HepG2 (cell line): ENCODE results near the gene PKMYT1. TPM values are rescaled to one million over a fixed set of nuclear protein-coding genes. Genes with fewer than 3 reads are reported as not detected.
A peak's percentile ranks its signal among the peaks of the same experiment; 100 is the strongest.

ENCODE experiments used
- EZH2 ChIP-seq: conservative IDR thresholded peaks from 2 replicates; pipeline ENCODE4 v1.6.1; 2012; ENCODE audit warnings: mild to moderate bottlenecking, low read depth, low read length, moderate library complexity
- GABPA ChIP-seq, 2 experiments: IDR thresholded peaks; 2 replicates each; pipeline ENCODE4 v1.6.1; 2011 to 2016; ENCODE audit warnings: low read depth in 2 of 2, low read length in 1 of 2, missing biosample characterization in 1 of 2, missing genetic modification characterization in 1 of 2
- MEIS1 ChIP-seq: sonication (generic); formaldehyde crosslinking; IDR thresholded peaks from 2 replicates; pipeline ENCODE4 v1.9.0; 2021; ENCODE audit warnings: mild to moderate bottlenecking, missing genetic modification reagents, moderate library complexity, borderline replicate concordance
- SALL2 ChIP-seq: sonication (generic); formaldehyde crosslinking; IDR thresholded peaks from 2 replicates; pipeline ENCODE4 v1.8.1; 2023; ENCODE audit warnings: mild to moderate bottlenecking, missing genetic modification reagents, inconsistent platforms
- YEATS2 ChIP-seq: sonication (generic); formaldehyde crosslinking; IDR thresholded peaks from 2 replicates; pipeline ENCODE4 v1.4.0; 2020; ENCODE audit warnings: missing genetic modification reagents, borderline replicate concordance
- ZFP90 ChIP-seq: sonication (generic); formaldehyde crosslinking; IDR thresholded peaks from 2 replicates; pipeline ENCODE4 v1.8.0; 2022; ENCODE audit warnings: missing genetic modification reagents, mild to moderate bottlenecking, inconsistent platforms, borderline replicate concordance
- ZNF121 ChIP-seq: sonication (generic); formaldehyde crosslinking; IDR thresholded peaks from 2 replicates; pipeline ENCODE4 v1.5.0; 2020; ENCODE audit warnings: mild to moderate bottlenecking, missing genetic modification reagents
- ZNF44 ChIP-seq: sonication (generic); formaldehyde crosslinking; IDR thresholded peaks from 2 replicates; pipeline ENCODE4 v1.5.1; 2020; ENCODE audit warnings: mild to moderate bottlenecking, missing genetic modification reagents
- ZNF446 ChIP-seq: sonication (generic); formaldehyde crosslinking; IDR thresholded peaks from 2 replicates; pipeline ENCODE4 v1.5.0; 2020; ENCODE audit warnings: mild to moderate bottlenecking, missing genetic modification reagents
- polyA plus RNA-seq, 8 experiments: library from polyadenylated mRNA; depleted of rRNA in 3 of 8; stranded (reverse) in 7 of 8; unstranded in 1 of 8; fragments of >200 nt; fragmentation: Illumina TruSeq in 4 of 8; extraction: Trizol in 4 of 8; gene quantifications; 2 replicates each; pipeline versions ENCODE4 v1.2.1 to v1.2.3, GENCODE V29; 2011 to 2016; ENCODE audit warnings: low read depth in 4 of 8, missing spikeins in 1 of 8, mixed read lengths in 1 of 8; ENCODE audit not compliant: insufficient read depth in 1 of 8
- total RNA-seq, 5 experiments: library from RNA; depleted of rRNA; stranded (reverse); fragments of >200 nt; fragmentation: Illumina TruSeq; extraction: Trizol; gene quantifications; 2 replicates each; pipeline ENCODE4 v1.2.3, GENCODE V29; 2016; ENCODE audit warnings: low read depth in 1 of 5
- TF ChIP-seq, protein P1 (sequence below): sonication (generic); formaldehyde crosslinking; conservative IDR thresholded peaks from 2 replicates; pipeline ENCODE4 v1.4.0; 2020; ENCODE audit warnings: mild to moderate bottlenecking, missing genetic modification reagents, moderate library complexity
- TF ChIP-seq, protein P2 (sequence below): sonication (generic); formaldehyde crosslinking; IDR thresholded peaks from 2 replicates; pipeline ENCODE4 v1.4.0; 2020; ENCODE audit warnings: missing genetic modification reagents

The PKMYT1 gene
- total and polyA plus RNA-seq, 2 of the 13 experiments (the other 11 are each of a cell fraction or from before 2014, with no cell fraction given), result 7.0 to 27.8 TPM

DNA sequence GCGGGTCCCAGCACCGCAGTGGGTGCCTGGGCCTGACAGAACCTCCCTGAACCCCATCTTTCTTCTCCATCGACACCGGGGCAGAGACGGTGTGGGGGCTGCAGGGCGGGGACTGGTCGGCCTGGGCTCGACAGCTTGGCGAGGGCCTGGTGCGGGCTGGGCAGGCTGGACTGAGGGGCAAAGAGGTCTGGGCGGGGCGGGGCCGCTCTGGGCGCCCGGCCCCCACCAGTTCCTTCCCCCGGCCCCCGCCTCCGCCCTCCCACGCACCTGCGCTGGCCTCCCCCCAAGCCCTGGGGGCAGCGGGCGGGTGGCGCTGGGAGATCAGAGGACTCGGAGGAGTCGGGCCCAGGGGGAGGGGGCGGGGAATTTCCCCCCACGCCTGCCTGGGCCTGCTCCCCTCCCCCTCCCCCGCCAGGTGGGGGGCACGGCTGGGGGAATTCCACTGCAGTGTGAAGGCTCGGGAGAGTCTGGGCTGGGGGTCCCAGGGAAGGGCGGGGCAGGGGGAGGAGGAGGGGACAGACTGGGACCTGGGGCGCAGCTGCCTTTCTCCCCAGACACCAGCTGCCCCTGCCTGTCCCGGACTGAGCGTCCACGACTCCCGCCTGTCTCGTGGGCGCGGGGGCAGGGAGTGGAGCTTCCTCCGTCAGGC lies 17.0 kb downstream of the PKMYT1 start (continued):
- TF ChIP-seq ZFP90 (CRISPR knock-in tag), result no peak
- TF ChIP-seq GABPA (IDR thresholded peaks at IDR 0.05; ENCODE audit: low read depth, low read length), result no peak
- TF ChIP-seq GABPA (CRISPR knock-in tag; IDR thresholded peaks at IDR 0.05; ENCODE audit: low read depth), result no peak
- TF ChIP-seq EZH2, result no peak
- TF ChIP-seq ZNF446 (CRISPR knock-in tag), result no peak
- TF ChIP-seq ZNF121 (CRISPR knock-in tag), result no peak
- TF ChIP-seq ZNF44 (CRISPR knock-in tag), result no peak
- TF ChIP-seq, protein P1, sequence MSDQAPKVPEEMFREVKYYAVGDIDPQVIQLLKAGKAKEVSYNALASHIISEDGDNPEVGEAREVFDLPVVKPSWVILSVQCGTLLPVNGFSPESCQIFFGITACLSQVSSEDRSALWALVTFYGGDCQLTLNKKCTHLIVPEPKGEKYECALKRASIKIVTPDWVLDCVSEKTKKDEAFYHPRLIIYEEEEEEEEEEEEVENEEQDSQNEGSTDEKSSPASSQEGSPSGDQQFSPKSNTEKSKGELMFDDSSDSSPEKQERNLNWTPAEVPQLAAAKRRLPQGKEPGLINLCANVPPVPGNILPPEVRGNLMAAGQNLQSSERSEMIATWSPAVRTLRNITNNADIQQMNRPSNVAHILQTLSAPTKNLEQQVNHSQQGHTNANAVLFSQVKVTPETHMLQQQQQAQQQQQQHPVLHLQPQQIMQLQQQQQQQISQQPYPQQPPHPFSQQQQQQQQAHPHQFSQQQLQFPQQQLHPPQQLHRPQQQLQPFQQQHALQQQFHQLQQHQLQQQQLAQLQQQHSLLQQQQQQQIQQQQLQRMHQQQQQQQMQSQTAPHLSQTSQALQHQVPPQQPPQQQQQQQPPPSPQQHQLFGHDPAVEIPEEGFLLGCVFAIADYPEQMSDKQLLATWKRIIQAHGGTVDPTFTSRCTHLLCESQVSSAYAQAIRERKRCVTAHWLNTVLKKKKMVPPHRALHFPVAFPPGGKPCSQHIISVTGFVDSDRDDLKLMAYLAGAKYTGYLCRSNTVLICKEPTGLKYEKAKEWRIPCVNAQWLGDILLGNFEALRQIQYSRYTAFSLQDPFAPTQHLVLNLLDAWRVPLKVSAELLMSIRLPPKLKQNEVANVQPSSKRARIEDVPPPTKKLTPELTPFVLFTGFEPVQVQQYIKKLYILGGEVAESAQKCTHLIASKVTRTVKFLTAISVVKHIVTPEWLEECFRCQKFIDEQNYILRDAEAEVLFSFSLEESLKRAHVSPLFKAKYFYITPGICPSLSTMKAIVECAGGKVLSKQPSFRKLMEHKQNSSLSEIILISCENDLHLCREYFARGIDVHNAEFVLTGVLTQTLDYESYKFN (CRISPR knock-in tag), result no peak
- no peak for TF ChIP-seq SALL2 (CRISPR knock-in tag)
- no peak for TF ChIP-seq YEATS2 (CRISPR knock-in tag)
- TF ChIP-seq MEIS1 (CRISPR knock-in tag), result peak; percentile 21; the same call in 1 of the 2 replicates
- TF ChIP-seq, protein P2, sequence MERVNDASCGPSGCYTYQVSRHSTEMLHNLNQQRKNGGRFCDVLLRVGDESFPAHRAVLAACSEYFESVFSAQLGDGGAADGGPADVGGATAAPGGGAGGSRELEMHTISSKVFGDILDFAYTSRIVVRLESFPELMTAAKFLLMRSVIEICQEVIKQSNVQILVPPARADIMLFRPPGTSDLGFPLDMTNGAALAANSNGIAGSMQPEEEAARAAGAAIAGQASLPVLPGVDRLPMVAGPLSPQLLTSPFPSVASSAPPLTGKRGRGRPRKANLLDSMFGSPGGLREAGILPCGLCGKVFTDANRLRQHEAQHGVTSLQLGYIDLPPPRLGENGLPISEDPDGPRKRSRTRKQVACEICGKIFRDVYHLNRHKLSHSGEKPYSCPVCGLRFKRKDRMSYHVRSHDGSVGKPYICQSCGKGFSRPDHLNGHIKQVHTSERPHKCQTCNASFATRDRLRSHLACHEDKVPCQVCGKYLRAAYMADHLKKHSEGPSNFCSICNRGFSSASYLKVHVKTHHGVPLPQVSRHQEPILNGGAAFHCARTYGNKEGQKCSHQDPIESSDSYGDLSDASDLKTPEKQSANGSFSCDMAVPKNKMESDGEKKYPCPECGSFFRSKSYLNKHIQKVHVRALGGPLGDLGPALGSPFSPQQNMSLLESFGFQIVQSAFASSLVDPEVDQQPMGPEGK, result peak; percentile 72
